ENCODE data around the gene HELQ. TPM values are rescaled to one million over a fixed set of nuclear protein-coding genes. Genes with fewer than 3 reads are reported as not detected.

Gene HELQ
- total RNA-seq, 1 experiment from 2014 or later, result 7.0 TPM

DNA sequence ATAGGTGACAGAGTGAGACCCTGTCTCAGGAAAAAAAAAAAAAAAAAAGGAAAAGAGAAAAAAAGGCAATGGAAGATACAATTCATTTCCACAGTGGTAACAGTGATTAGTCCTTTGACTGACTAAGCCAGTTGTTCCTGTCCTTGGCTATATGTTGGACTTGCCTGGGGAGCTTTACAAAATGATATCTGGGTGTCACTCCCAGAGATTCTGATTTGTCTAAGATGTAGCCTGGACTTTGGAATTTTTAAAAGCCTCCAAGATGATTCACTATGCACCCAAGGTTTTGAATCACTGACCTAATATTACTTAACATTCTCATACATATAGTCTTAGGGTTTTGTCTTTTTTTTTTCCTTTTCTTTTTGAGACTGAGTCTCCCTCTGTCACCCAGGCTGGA is 16.9 kb downstream of the HELQ start:
- no TSS peak for BruUV-seq (replicated peaks)
- no peaks in the 10 kb centered on the region for H4K20me1 ChIP-seq (ENCODE audit: insufficient read depth)
- H3K4me3 ChIP-seq, result no peak overlapping the region
- no peaks in the 10 kb centered on the region for H3K9me2 ChIP-seq (ENCODE audit: insufficient read depth)
- H3K9me3 ChIP-seq (ENCODE audit: insufficient read depth, low read depth), result no peaks in the 10 kb centered on the region
- no peaks in the 10 kb centered on the region for H3K27me3 ChIP-seq (ENCODE audit: insufficient read depth, low read depth)
- intact Hi-C loops (cut with micrococcal nuclease; ENCODE audit: unreplicated experiment), result no loop called here
- ChIA-PET CTCF (no interaction called here), POLR2A (ENCODE audit: unreplicated experiment) (interaction anchor here (0.7 kb wide), 1 partner anchor 131 kb away, joined by 5 read pairs; no protein-coding TSS in a partner anchor)
- no peaks in the 10 kb centered on the region for H3F3A ChIP-seq (ENCODE audit: insufficient read depth, low read depth)
- DNase-seq, result no peak
- H3K27ac ChIP-seq, result no peak overlapping the region
- no peak for TF ChIP-seq EZH2 (IDR thresholded peaks at IDR 0.05; ENCODE audit: low read depth)
- TF ChIP-seq, protein P1, sequence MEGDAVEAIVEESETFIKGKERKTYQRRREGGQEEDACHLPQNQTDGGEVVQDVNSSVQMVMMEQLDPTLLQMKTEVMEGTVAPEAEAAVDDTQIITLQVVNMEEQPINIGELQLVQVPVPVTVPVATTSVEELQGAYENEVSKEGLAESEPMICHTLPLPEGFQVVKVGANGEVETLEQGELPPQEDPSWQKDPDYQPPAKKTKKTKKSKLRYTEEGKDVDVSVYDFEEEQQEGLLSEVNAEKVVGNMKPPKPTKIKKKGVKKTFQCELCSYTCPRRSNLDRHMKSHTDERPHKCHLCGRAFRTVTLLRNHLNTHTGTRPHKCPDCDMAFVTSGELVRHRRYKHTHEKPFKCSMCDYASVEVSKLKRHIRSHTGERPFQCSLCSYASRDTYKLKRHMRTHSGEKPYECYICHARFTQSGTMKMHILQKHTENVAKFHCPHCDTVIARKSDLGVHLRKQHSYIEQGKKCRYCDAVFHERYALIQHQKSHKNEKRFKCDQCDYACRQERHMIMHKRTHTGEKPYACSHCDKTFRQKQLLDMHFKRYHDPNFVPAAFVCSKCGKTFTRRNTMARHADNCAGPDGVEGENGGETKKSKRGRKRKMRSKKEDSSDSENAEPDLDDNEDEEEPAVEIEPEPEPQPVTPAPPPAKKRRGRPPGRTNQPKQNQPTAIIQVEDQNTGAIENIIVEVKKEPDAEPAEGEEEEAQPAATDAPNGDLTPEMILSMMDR (conservative IDR thresholded peaks at IDR 0.05), result no peak
- no peaks in the 10 kb centered on the region for H3K4me1 ChIP-seq (replicated peaks; ENCODE audit: insufficient read depth)
- no peak overlapping the region for H2AFZ ChIP-seq
- H3K79me2 ChIP-seq (ENCODE audit: low read depth), result no peaks in the 10 kb centered on the region
- H3K4me2 ChIP-seq, result no peak overlapping the region
- H3K36me3 ChIP-seq (ENCODE audit: low read depth), result no peaks in the 10 kb centered on the region

DNA sequence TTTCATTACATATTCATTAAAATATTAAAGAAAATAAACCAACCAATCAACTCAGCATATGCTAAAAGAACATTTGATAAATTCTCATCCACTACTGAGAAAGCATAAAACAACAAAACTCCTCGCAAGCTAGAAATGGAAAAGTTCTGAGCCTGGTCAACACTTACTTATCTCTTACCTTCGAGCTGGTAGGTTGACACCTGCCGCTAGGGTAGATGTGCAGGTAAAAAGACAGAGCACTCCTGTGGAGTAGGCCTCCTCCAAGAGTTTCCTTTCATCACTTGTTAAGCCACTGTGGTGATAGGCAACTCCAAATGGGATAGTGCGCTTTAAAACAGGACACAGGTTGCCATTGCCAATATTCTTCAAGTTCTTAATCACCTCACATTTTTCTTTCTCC is 18.9 kb downstream of the HELQ start:
- intact Hi-C loops (cut with micrococcal nuclease; ENCODE audit: unreplicated experiment), result no loop called here
- Histone ChIP-seq H3F3A (ENCODE audit: insufficient read depth, low read depth) (no peaks in the 10 kb centered on the region), H3K79me2 (ENCODE audit: low read depth) (no peaks in the 10 kb centered on the region), H3K4me1 (replicated peaks; ENCODE audit: insufficient read depth) (no peaks in the 10 kb centered on the region), H3K36me3 (ENCODE audit: low read depth) (no peaks in the 10 kb centered on the region), H3K4me2 (no peak overlapping the region), H3K9me2 (ENCODE audit: insufficient read depth) (no peaks in the 10 kb centered on the region), H3K9me3 (ENCODE audit: insufficient read depth, low read depth) (no peaks in the 10 kb centered on the region), H2AFZ (no peak overlapping the region), H4K20me1 (ENCODE audit: insufficient read depth) (no peaks in the 10 kb centered on the region), H3K4me3 (no peak overlapping the region), H3K27me3 (ENCODE audit: insufficient read depth, low read depth) (no peaks in the 10 kb centered on the region), H3K27ac (no peak overlapping the region)
- BruUV-seq (replicated peaks), result no TSS peak
- POLR2A ChIA-PET (ENCODE audit: unreplicated experiment), result no interaction called here
- DNase-seq, result no peak
- TF ChIP-seq, protein P1 (conservative IDR thresholded peaks at IDR 0.05), result no peak
- no peak for TF ChIP-seq EZH2 (IDR thresholded peaks at IDR 0.05; ENCODE audit: low read depth)
- CTCF ChIA-PET, result no interaction called here

DNA sequence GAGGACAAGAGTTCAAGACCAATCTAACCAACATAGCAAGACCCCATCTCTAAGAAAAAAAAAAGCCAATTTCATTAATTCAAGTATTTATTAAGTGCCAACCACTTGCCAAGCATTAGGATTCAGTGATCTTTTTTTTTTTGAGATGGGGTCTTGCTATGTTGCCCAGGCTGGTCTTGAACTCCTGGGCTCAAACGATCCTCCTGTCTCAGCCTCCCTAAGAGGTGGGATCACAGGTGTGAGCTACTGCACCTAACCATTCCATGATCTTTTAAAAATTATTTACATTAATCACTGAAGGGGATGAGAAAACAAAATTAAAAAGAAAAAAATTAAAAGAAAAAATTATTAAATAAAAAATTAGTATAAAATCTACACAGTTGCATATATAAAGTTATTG is 24.4 kb downstream of the HELQ start:
- Histone ChIP-seq H3K4me1 (replicated peaks; ENCODE audit: insufficient read depth) (no peaks in the 10 kb centered on the region), H3K9me3 (ENCODE audit: insufficient read depth, low read depth) (no peaks in the 10 kb centered on the region), H3K27me3 (ENCODE audit: insufficient read depth, low read depth) (no peaks in the 10 kb centered on the region), H3K4me2 (no peak overlapping the region), H3F3A (ENCODE audit: insufficient read depth, low read depth) (no peaks in the 10 kb centered on the region), H3K27ac (no peak overlapping the region), H3K36me3 (ENCODE audit: low read depth) (0 out of 2 replicates have a peak, but pooled peaks cover under 1% of the 10 kb centered on the region), H3K4me3 (no peak overlapping the region), H3K9me2 (ENCODE audit: insufficient read depth) (no peaks in the 10 kb centered on the region), H4K20me1 (ENCODE audit: insufficient read depth) (no peaks in the 10 kb centered on the region), H3K79me2 (ENCODE audit: low read depth) (no peaks in the 10 kb centered on the region), H2AFZ (no peak overlapping the region)
- no peak for TF ChIP-seq EZH2 (IDR thresholded peaks at IDR 0.05; ENCODE audit: low read depth)
- TF ChIP-seq, protein P1 (conservative IDR thresholded peaks at IDR 0.05), result no peak
- DNase-seq, result no peak
- intact Hi-C loops (cut with micrococcal nuclease; ENCODE audit: unreplicated experiment), result no loop called here
- POLR2A ChIA-PET (ENCODE audit: unreplicated experiment), result no interaction called here
- CTCF ChIA-PET, result no interaction called here
- BruUV-seq (replicated peaks), result no TSS peak
